GM10847 (cell line): Measurements from ENCODE around the gene ENTPD8.

ENCODE experiments used
- POLR2A ChIP-seq: IDR thresholded peaks from 2 replicates; pipeline ENCODE4 v1.6.1; 2011; ENCODE audit not compliant: insufficient read length; ENCODE audit errors: extremely low read depth

Gene ENTPD8

GRCh38 chr9:137445275-137445807 lies 4.2 kb upstream of the ENTPD8 start:
- no peak for TF ChIP-seq POLR2A

- TF ChIP-seq POLR2A: no peak
Observed at GRCh38 chr9:137444106-137444790, 3.1 kb upstream of the ENTPD8 start.

- no peak for TF ChIP-seq POLR2A
Observed at GRCh38 chr9:137441935-137442321, 771 bp upstream of the ENTPD8 start.

GRCh38 chr9:137439158-137439714 lies 1.9 kb downstream of the ENTPD8 start:
- no peak for TF ChIP-seq POLR2A

- no peak for TF ChIP-seq POLR2A
Observed at GRCh38 chr9:137438591-137439157, 2.5 kb downstream of the ENTPD8 start.

GRCh38 chr9:137437691-137438590 lies 3.2 kb downstream of the ENTPD8 start:
- no peak for TF ChIP-seq POLR2A

- no peak for TF ChIP-seq POLR2A
Observed at GRCh38 chr9:137436761-137437600, 4.2 kb downstream of the ENTPD8 start.

GRCh38 chr9:137435980-137436760 lies 5.0 kb downstream of the ENTPD8 start:
- no peak for TF ChIP-seq POLR2A

GRCh38 chr9:137435381-137435891 lies 5.7 kb downstream of the ENTPD8 start:
- no peak for TF ChIP-seq POLR2A

- no peak for TF ChIP-seq POLR2A
Observed at GRCh38 chr9:137434498-137435380, 6.4 kb downstream of the ENTPD8 start.

- TF ChIP-seq POLR2A: no peak
Observed at GRCh38 chr9:137433916-137434431, 7.2 kb downstream of the ENTPD8 start.

GRCh38 chr9:137433349-137433915 lies 7.7 kb downstream of the ENTPD8 start:
- no peak for TF ChIP-seq POLR2A

GRCh38 chr9:137432687-137433348 lies 8.3 kb downstream of the ENTPD8 start:
- TF ChIP-seq POLR2A: no peak
